ENCODE data around the gene ZFYVE28.

ZFYVE28 gene

GRCh38 chr4:2461246-2461960 lies 43.0 kb upstream of the ZFYVE28 start:
- Histone ChIP-seq H3K27ac (no peak overlapping the region), H3K4me3 (ENCODE audit: low read depth in 1 of 2, low read length in 1 of 2) (no peak overlapping the region), H3K9me3 (no peaks in the 10 kb centered on the region), H3K4me1 (ENCODE audit: control insufficient read depth in 1 of 2, insufficient read depth in 1 of 2, low read depth in 1 of 2, low read length in 1 of 2) (peaks cover 7 to 11% of the 10 kb centered on the region in 2 experiments), H3K36me3 (no peaks in the 10 kb centered on the region), H3K27me3 (peaks cover 62% of the 10 kb centered on the region)
- TF ChIP-seq CTCF (IDR thresholded peaks at IDR 0.05): no peak

GRCh38 chr4:2459589-2460349 lies 41.3 kb upstream of the ZFYVE28 start:
- Histone ChIP-seq H3K4me3 (ENCODE audit: low read depth in 1 of 2, low read length in 1 of 2) (no peak overlapping the region), H3K4me1 (ENCODE audit: control insufficient read depth in 1 of 2, insufficient read depth in 1 of 2, low read depth in 1 of 2, low read length in 1 of 2) (peaks cover 7 to 11% of the 10 kb centered on the region in 2 experiments), H3K27me3 (peaks cover 59% of the 10 kb centered on the region), H3K36me3 (no peaks in the 10 kb centered on the region), H3K27ac (no peak overlapping the region), H3K9me3 (no peaks in the 10 kb centered on the region)
- no peak for TF ChIP-seq CTCF (IDR thresholded peaks at IDR 0.05)

- no peak for TF ChIP-seq CTCF (IDR thresholded peaks at IDR 0.05)
Measured at GRCh38 chr4:2458546-2459491, 40.4 kb upstream of the ZFYVE28 start.

GRCh38 chr4:2457481-2458295 lies 39.2 kb upstream of the ZFYVE28 start:
- Histone ChIP-seq H3K36me3 (no peaks in the 10 kb centered on the region), H3K27ac (no peak overlapping the region), H3K4me1 (ENCODE audit: control insufficient read depth in 1 of 2, insufficient read depth in 1 of 2, low read depth in 1 of 2, low read length in 1 of 2) (peaks cover 7% of the 10 kb centered on the region in 2 experiments), H3K27me3 (peaks cover 38% of the 10 kb centered on the region), H3K9me3 (no peaks in the 10 kb centered on the region), H3K4me3 (ENCODE audit: low read depth in 1 of 2, low read length in 1 of 2) (no peak overlapping the region)
- no peak for TF ChIP-seq CTCF (IDR thresholded peaks at IDR 0.05)

More at GRCh38 chr4:2458546-2459491, 40.4 kb upstream of the ZFYVE28 start:
- Histone ChIP-seq H3K27me3 (peaks cover 49% of the 10 kb centered on the region), H3K4me1 (ENCODE audit: control insufficient read depth in 1 of 2, insufficient read depth in 1 of 2, low read depth in 1 of 2, low read length in 1 of 2) (peaks cover 7 to 11% of the 10 kb centered on the region in 2 experiments), H3K27ac (no peak overlapping the region), H3K4me3 (ENCODE audit: low read depth in 1 of 2, low read length in 1 of 2) (no peak overlapping the region), H3K36me3 (no peaks in the 10 kb centered on the region), H3K9me3 (no peaks in the 10 kb centered on the region)

All from neutrophil (primary cell).